ENCODE results near the gene CHN2.

CHN2 gene

DNA sequence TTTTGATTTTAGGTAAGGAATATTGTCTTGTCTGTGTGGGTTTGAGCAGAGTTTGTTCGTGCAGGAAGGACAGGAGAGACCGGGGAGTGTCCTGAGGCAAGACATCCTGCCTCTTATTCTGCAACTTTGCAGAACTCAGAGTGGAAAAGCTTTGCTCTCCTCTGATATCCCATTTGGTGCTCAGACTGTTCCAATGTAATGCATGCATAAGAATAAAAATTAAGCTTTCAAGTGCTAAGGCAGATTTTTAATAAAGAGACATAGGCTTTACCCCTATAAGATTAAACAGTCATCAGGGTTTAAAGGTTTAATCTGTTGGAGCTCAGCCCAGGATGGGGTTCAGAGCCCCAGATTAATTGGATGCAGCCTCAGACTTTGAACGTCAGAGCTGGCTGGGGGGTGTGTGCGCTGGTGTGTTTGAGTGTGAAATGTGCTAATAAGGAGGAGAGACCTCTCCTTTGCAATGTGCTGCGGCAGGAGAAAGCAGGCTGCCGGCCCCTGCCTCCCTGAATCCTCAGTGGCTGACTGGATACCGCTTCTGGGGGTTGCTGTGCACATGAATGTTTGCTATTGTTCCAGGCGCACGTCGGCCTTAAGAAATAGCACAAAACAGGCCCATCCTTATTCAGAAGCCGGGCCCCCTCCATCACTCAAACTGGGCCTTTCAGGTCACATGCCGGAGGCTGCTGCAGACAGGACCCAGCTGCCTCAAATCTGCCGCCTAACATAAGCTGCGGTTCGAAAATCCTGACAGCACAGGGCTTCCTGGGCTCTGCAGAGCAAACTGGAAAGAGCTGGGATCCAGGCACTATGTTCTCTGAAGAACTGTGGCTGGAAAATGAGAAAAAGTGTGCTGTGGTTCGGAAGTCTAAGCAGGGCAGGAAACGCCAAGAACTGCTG, 285.0 kb downstream of the CHN2 start:
- no peak for FAIRE-seq

DNA sequence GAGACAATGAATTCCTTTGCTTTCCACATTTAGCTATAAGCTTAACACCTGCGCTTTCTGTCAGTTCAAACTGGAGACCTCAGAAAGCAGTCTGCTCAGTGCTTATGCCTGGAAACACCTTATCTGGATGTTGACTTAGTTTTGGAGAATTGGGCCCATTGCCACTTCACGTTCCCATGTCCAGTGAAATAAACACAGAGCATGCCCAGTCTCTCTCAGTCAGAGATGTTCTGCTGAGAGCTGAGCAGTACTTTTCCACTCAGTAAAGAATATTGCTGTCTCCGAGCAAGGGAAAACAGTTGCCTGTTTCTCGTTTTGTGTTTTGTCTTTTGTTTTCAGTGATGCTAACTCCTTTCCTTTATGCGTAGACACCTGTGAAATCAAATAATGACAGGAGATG, 285.9 kb downstream of the CHN2 start:
- no peak for FAIRE-seq

DNA sequence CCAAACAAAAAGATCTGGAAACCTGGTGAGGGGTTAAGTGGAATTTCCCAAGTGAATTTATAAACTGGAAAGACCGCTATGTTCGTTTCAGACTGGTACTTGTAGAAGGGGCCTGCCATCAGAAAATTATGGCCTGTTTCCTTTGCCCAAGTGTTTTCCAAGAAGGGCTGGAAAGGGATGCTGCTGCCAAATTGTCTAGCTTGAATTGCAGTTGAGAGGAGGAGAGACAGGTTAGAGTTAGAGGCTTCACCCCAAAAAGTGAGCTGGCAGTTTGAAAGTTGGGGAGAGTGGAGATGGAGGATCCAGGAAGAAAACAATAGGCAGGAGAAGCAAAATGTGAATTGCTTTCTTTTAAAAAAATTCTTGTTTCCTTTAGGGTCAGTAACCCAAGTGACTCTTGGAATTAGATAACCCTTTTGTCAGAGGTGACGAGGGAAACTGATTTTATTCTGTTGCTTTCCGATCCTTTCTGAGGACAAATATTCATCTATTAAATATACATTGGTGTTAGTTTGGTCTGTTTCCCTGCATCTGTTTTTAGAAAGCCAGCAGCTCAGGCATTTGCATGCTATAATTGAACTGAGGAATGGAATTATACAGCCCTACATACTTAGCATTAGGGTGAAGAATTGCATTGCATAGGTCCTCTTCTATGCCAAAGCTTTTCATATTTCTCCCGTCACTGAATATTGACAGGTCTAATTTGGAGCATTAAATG, 286.5 kb downstream of the CHN2 start:
- no peak for FAIRE-seq

DNA sequence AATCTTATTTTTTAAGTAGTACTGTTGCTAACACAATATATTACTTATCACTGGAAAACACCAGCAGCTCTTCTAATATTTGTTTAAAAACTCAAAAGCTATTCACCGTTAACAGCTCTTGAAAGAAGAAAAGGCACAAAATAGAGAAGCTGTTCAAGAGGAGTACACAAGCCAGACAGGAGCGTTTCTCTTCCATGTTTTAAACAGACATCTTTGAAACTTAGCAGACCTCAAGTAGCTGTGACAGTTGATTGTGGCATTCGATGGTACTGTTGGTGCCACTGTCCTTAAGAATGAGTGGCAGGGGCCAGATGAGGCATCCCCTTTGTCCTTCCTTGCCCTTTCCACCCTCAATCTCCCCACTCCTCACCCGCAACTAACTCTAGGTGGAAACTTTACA, 287.5 kb downstream of the CHN2 start:
- FAIRE-seq = no peak

DNA sequence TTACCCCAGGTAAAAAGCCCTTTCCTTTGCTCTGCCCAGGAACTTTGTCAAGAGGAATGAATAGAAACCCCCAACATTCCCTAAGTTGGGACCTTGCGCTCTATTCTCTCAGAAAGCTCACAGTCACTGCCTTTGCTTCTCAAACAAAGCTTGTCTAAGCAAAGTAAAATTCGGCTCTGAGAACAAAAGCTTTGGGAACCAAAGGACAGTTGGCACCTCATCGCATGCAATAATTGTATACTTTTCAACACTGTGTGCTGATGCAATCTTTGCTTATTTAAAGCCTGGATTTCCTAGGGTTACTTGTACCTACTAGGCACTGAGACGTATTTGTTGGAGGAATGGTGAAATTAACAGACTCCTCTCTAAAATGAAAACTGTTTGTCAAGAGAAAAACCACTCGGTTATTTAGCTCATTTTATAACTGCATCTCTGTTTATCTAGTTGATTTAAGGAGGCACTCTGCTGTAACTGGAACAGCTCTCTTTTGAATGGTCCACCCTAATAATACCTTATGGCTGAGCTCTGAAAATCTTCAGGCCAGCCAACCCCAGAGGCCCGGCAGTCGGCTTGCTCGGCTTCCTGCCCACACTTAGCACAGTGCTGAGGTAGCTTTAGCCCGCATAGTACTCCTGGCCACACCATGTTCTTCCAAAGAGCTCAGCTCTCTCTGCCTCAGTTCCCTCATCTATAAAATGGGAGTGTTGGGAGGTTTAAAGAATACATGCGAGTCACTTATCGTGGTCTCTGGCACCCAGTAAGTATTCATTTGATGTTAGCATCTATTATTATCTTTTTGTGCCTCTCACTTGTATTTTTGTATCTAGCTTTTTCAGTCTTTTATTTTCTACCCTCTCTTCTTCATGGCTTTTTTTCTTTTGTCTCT, 288.9 kb downstream of the CHN2 start:
- FAIRE-seq = no peak

DNA sequence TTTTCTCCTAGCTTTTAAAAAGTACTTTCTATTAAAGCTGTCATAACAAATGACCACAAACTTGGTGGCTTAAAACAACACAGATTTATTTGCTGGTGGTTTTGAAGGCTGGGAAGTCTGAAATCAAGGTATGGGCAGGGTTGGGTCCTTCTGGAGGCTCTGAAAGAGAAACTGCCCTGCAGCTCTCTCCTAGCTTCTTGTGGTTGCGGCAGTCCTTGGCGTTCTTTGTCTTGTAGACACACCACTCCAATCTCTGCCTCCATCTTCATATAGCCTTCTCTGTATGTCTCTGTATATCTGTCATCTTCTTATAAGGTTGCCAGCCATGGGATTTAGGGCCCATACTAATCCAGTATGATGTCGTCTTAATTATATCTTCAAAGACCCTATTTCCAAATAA, 289.7 kb downstream of the CHN2 start:
- no peak for FAIRE-seq

DNA sequence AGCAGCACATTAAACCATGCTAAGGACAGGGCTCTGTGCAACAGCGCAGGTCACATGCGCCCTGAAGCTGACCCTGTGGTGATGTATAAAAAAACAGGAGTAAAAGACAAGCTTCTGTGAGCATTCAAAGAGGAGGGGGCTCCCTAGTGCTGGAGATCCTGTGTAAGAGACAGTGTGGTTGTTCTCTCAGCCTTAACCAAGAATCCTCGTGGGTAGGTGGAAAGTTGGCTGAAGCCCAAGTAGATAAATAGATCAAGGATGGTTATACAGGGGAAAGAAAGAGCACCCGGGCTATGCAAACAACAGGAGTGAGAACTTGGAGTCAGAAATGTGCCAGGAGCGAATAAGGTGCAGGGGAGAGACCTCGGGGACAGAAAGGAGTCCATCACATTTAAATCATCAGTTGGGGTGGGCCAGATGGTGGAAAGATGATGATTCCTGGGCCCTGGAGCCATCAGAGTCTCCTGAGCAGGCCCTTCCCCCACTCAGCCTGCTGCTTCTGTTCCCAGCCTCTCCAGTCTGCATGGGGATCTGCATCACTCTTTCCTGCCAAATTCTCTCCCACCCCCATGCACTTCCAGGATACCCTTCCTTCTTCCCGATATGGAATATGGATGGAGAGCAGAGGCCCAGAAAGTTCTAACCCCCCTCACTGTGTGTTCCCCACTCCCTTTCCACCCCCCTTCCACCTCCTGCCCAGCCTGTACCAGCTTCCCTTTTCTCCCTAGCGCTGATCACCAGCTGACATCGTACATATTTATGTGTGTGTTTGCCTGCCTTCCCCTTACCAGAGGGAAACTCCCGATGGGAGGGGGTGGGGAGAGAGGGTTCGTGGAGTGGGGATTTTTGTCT, 291.0 kb downstream of the CHN2 start:
- FAIRE-seq = no peak

DNA sequence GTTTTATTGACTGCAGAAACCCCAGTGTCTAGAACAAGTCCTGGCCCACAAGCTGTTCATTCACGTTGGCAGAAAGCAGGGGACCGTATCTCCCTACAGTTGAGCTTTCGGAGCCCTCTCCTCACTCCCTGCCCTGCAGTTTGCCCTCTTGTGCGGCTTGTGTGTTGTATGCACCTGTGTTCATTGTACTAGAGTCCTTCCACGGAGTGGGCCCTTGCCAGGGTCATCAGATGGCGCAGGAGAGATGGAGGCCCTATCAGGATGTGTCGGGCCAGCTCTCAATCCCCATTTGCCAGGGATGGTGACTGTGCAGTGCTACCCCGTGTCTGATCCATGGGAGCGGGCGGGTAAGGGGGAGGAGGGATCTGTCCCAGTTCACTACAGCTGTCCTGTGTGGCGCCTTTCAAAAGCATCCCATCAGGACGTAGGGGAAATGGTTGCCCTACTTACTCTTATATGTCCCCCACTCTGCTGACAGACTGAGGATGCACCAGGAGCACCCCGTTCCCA, 291.7 kb downstream of the CHN2 start:
- FAIRE-seq = no peak

DNA sequence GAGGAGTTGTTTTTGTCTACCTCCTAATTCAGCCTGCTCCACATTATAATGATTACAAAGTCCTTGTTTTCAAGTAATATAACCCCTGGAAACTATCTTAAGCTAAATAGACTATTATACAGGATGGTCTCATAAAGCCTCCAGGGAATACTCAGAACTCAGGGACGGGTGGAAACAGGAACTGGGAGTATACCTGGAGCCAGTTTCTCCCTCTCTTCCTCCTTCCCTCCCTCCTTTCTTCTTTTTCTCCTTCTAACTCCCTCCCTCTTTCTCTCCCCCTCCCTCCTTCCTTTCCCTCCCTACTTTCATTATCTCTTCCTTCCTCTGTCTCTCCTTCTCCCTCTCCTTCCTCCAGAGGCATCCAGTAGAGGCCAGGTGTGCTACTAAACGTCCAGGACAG, 292.8 kb downstream of the CHN2 start:
- no peak for FAIRE-seq

DNA sequence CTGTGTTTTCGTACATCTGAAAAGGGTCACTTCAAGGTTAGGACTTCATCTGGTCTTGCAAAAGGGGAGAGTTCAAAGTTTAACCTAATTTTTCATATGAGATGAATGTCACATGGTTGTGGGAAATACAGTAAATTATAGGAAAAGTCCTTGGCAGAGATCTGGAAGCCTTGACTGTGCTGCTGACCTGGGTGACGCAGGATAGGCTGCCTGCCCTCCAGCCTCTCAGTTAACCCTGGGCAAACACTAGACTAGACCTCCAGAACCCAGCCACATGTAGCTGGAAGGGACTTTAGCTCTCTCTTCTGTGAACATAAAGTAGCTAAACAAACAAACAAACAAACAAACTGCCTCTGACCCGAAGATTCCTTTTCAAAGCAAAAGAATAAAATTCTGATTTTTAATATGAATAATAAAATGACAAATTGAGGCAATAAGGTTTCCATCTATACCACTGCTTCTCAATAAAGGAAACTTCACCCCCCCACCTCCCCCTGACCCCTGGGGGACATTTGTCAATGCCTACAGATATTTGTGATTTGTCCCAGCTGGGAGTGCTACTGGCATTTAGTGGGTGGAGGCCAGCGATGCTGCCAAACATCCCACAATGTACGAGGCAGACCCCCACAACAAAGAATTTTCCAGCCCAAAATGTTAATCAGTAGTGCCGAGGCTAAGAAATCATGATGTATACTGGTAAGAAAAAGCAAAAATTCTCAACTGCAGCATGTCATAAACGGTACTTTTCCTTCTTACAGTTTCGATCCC, 293.8 kb downstream of the CHN2 start:
- no peak for FAIRE-seq

DNA sequence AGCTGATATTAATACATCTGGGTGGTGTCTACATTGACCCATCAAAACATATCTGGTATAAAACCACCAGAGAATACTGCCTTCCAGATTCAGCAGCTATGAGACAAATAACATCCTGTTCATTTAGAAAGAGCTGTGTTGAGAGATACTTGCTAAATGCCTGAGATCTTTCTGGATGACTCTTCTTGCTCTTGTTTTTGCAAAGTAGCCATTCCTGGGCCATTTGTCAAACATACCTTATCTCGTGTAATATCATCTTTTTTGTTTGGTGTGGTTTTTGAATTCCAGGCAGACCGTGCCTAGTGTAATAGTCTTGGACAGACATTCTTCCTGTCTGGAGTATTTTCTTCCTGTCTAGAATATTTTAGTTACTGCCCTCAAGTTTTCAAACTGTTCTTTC, 294.4 kb downstream of the CHN2 start:
- FAIRE-seq = no peak

DNA sequence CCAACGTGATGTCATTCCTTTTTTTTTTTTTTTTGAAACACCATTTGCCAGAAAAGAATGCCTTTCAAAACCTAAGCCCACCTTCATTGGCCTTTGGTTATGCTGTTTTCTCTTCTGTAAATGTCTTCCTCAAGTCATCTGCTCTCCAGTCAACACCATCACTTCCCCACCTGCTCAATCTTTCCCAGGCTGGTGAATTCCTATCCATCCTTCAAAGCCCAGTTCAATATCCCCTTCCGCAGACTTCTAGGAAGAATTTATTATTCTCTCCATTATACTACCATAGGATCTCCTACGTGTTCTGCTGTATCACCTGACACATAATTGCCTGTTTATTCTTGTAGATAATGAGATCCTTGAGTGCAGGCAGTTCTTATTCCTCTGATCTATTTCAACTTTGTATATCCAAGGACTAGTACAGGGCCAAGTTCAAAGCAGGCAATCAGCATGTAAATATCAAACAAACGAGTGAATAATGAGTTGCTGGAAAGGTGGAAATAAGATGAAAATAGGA, 295.6 kb downstream of the CHN2 start:
- FAIRE-seq = no peak

DNA sequence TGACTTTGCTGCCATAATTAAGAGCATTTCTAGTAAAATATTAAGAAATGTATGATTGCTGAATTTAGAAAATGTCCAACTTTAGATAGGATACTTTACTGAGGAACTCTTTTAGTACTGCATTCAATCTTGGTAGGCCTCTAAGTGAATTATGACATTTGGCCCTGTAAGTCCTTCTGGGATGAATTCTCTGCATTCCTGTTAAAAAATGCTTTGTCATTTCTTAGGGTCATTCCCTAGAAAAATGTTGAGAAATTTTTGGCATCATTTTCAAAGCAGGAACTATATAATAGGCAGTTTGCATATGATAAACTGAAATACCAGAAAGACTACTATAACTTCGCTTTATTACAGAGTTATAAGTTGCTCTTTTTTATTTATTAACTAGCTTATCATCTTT, 299.8 kb downstream of the CHN2 start:
- FAIRE-seq = no peak

DNA sequence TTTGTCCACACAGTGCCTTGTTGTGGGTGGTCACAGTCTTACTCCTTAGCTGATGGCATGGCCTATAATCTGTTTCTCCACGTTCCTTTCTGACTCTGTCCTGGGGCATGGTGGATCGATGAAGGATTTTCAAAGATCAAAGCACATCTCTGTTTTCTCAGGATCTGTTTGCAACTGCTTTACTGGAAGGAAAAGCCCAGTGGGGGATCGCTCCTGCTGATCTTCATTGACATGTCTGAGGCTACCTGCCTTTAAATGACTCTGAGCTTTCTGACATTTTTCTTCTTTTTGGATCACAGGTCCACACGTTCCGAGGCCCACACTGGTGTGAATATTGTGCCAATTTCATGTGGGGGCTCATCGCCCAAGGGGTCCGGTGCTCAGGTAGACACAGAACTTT, 301.1 kb downstream of the CHN2 start:
- no peak for FAIRE-seq

DNA sequence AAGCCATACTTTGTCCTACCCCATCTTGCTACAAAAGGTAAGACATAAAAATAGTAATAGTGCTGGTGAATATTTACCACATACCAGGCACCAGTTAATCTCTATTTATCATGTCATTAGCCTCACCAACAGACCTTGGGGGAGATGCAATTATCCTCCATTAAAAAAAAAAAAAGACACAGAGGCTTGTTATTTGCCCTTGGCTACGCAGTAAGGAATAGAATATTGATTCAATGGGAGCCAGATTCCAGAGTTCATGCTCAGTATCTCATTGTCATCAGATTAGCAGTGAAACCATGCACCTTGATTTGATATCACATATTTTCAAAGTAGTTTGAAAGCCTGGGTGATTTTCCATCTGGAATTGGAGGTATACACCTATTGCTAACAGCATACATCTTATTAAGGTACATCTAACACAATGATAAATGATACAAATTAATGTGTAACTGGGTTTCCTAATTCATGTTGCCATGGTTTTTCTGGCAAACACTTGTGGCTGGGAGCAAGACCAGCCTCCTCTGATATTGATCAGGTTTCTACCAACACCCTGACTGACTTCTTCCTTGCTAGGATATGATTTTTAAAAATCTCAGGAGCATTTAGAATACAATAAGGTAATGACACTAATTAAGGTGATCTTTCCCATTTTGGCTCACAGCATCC, 301.9 kb downstream of the CHN2 start:
- FAIRE-seq = no peak

DNA sequence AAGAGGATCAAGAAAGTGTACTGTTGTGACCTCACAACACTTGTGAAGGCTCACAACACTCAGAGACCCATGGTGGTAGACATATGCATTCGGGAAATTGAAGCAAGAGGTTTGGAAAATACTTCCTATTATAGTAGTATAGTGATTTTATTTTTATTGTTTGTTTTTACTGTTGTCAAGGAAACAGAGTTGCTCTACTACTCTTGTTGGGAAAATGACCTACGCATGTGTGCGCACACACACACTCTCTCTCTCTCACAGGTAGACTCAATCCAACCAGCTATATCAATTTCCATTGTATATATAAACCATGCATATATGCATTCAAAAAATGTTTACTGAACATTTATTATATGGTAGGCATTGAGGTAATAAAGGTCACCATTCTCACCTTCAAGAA, 305.4 kb downstream of the CHN2 start:
- FAIRE-seq = no peak

DNA sequence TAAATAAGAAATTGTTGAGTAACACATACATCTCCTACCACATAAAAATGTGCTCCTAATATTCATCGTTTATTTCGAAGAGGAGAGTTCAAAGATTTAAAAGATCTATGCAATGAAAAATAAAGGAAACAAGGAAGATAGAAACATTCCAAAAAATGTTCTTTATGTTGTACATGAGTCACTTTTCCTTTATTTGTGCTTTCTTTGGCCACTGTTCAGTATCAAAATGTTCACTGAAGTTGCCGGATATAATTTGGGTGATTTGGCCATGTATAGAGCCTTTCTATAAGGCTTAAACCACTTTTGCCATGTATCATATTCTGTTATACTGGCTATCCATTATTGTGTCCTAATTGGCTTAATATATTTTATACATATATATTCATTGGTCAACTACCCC, 306.1 kb downstream of the CHN2 start:
- FAIRE-seq = no peak

DNA sequence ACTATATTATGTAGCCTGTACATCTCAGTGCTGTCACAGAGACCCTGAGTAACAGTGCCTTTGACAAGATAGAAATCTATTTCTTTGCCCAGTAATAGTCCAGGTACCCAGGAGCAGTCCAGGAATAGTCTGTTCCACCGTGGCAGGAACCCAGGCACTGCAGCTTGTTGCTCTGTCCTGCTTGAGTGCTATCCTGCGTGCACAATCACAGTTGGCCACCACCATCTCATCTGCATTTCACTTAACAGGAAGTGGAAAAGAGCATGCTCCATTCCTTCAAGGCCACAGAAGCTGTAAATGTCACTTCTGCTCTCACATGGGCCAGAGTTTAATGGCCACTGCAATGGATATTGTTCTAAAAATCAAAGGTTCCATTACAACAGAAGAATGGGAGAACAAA, 307.6 kb downstream of the CHN2 start:
- FAIRE-seq = no peak

DNA sequence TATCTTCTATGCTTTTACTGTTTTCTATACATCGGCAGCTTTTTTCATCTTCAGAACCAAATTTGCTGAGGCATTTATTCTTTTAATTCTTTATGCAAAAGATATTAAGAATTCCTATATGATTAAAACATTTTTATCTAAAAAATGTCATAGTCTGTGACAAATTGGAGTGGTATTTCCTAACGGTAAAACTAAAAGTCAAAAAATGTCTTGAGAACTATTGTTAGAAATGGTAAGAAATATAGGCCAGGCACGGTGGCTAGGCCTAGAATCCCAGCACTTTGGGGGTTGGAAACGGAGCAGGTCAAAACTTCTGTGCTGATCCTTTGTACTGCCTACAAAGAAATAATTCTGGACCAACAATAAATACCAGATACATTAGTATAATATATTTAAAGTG, 311.4 kb downstream of the CHN2 start:
- no peak for FAIRE-seq

DNA sequence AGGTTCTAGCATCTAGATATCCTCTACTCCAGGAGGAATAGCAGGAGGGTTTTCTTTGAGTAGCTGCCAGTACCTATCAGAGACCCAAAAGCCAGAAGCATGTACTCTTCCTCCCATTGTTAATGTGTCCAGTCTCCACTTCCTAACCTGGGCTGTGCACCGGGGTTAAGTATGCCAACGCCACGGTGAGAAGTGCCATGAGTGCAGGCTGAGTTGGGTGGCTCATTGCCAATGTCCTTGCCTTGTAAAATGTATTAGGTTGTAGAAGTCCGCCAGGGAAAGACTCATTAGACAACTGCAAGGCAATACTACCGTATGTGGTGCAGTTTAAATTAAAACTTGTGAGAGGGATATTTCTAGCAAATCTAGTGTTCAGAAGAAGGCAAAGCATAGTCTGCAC, 314.0 kb downstream of the CHN2 start:
- FAIRE-seq = no peak

DNA sequence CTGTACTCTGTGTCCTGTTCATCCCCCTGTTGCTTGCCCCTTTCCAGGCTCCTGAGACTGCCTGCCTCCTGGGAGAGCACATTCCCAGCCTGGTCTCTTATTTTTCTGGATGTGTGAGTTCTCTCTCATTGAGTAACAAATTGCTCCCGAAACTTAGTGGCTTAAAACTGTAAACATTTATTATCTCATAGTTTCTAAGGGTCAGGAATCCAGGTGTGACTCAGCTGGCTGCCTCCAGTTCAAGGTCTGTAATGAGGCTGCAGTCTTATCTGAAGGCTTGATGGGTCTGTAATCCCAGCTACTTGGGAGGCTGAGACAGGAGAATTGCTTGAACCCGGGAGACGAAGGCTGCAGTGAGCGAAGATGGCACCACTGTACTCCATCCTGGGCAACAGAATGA, 315.5 kb downstream of the CHN2 start:
- no peak for FAIRE-seq

Measured in endometrium (tissue), 2 donors.